Superior temporal gyrus (tissue), 1 donor: ENCODE measurements around the gene PRPF6.

Source experiments
- DNase-seq: peaks from one replicate; pipeline ENCODE4 v3.0.0-alpha.2; 2016; ENCODE audit errors: extremely low spot score

PRPF6 gene

GRCh38 chr20:63945031-63945658, 35.8 kb upstream of the PRPF6 start:
- no peak for DNase-seq

GRCh38 chr20:63945921-63946920, 34.7 kb upstream of the PRPF6 start:
- DNase-seq: no peak

- no peak for DNase-seq
Observed at GRCh38 chr20:63946986-63947637, 33.8 kb upstream of the PRPF6 start.

GRCh38 chr20:63947638-63948456, 33.1 kb upstream of the PRPF6 start:
- peak; percentile 39 for DNase-seq

- no peak for DNase-seq
Observed at GRCh38 chr20:63950701-63951397, 30.1 kb upstream of the PRPF6 start.

GRCh38 chr20:63951398-63952209, 29.3 kb upstream of the PRPF6 start:
- no peak for DNase-seq

- DNase-seq: no peak
Observed at GRCh38 chr20:63952210-63952535, 28.8 kb upstream of the PRPF6 start.

GRCh38 chr20:63952769-63953168, 28.2 kb upstream of the PRPF6 start:
- DNase-seq: no peak

GRCh38 chr20:63953764-63954429, 27.0 kb upstream of the PRPF6 start:
- no peak for DNase-seq

GRCh38 chr20:63955281-63955826, 25.6 kb upstream of the PRPF6 start:
- no peak for DNase-seq

GRCh38 chr20:63955827-63956663, 24.9 kb upstream of the PRPF6 start, which contains the start of gene UCKL1:
TSS of gene UCKL1 (minus strand) at chr20:63956416. CDS start at chr20:63956372, 44 bp downstream.
- peak; percentile 83 for DNase-seq

GRCh38 chr20:63956664-63957003, 24.3 kb upstream of the PRPF6 start:
- DNase-seq: no peak

GRCh38 chr20:63957004-63957689, 23.8 kb upstream of the PRPF6 start:
- DNase-seq: no peak

GRCh38 chr20:63957690-63958441, 23.1 kb upstream of the PRPF6 start:
- DNase-seq: no peak

- no peak for DNase-seq
Observed at GRCh38 chr20:63958471-63958870, 22.5 kb upstream of the PRPF6 start.

GRCh38 chr20:63958964-63959698, 21.8 kb upstream of the PRPF6 start:
- no peak for DNase-seq
